ENCODE results near the gene CTAG1B. TPM values are rescaled to one million over a fixed set of nuclear protein-coding genes. Genes with fewer than 3 reads are reported as not detected.
"Not testable (repeated sequence)": the region's sequence is repeated elsewhere in the genome, so short reads cannot be mapped to it uniquely, and the experiment has no call there.

CTAG1B gene
- total and polyA plus RNA-seq, 12 donors: 0.57 TPM; not detected in 11

- TF ChIP-seq POLR2A (IDR thresholded peaks at IDR 0.05) (no peak), CTCF (IDR thresholded peaks at IDR 0.05) (no peak)
- Histone ChIP-seq H3K27ac (peak overlapping the region in 1 of 5 donors; percentile 5), H3K9me3 (replicated peaks in 1 of 3) (no peaks in the 10 kb centered on the region), H3K4me1 (replicated peaks in 1 of 2) (no peaks in the 10 kb centered on the region), H3K36me3 (replicated peaks in 1 of 2) (no peaks in the 10 kb centered on the region), H3K27me3 (peaks cover 5% of the 10 kb centered on the region), H3K4me3 (no peak overlapping the region)
- peak in 1 of 7 donors; percentile 3 for DNase-seq
- 41 to 68% (median 46%) methylated on average over 7 to 13 of the region's 13 CpGs for WGBS, 4 donors
- intact Hi-C loops (cut with DNase I): no loop called here
Observed at GRCh38 chrX:154650221-154650510, 31.1 kb upstream of the CTAG1B start.

GRCh38 chrX:154649503-154650220 is 30.6 kb upstream of the CTAG1B start:
- Histone ChIP-seq H3K4me1 (replicated peaks in 1 of 2) (no peaks in the 10 kb centered on the region), H3K4me3 (no peak overlapping the region), H3K9me3 (replicated peaks in 1 of 3) (no peaks in the 10 kb centered on the region), H3K27me3 (peaks cover 5% of the 10 kb centered on the region), H3K36me3 (replicated peaks in 1 of 2) (no peaks in the 10 kb centered on the region), H3K27ac (peak overlapping the region in 1 of 5 donors; percentile 5)
- intact Hi-C loops (cut with DNase I): no loop called here
- DNase-seq: peak in 2 of 7 donors; percentile 7 to 35
- 20 to 70% (median 57%) methylated on average over 1 to 23 of the region's 23 CpGs for WGBS, 4 donors
- TF ChIP-seq POLR2A (IDR thresholded peaks at IDR 0.05): no peak

GRCh38 chrX:154648931-154649330 is 29.8 kb upstream of the CTAG1B start:
- H3K27me3 ChIP-seq: peaks cover 5% of the 10 kb centered on the region
- 79 to 95% (median 83%) methylated on average over 12 to 15 of the region's 15 CpGs for WGBS, 4 donors
- no peak overlapping the region for H3K4me3 ChIP-seq
- no peaks in the 10 kb centered on the region for H3K4me1 ChIP-seq (replicated peaks in 1 of 2)
- intact Hi-C loops (cut with DNase I): no loop called here
- H3K9me3 ChIP-seq (replicated peaks in 1 of 3): no peaks in the 10 kb centered on the region
- no peak overlapping the region for H3K27ac ChIP-seq
- no peaks in the 10 kb centered on the region for H3K36me3 ChIP-seq (replicated peaks in 1 of 2)
- DNase-seq: no peak
- TF ChIP-seq CTCF (IDR thresholded peaks at IDR 0.05) (no peak), POLR2A (IDR thresholded peaks at IDR 0.05) (no peak)

- H3K36me3 ChIP-seq (replicated peaks in 1 of 2); H3K27me3 ChIP-seq; H3K27ac ChIP-seq; DNase-seq; H3K9me3 ChIP-seq (replicated peaks in 1 of 3); H3K4me1 ChIP-seq (replicated peaks in 1 of 2); intact Hi-C loops (cut with DNase I); H3K4me3 ChIP-seq: not testable (repeated sequence)
- WGBS, 4 donors: 80% methylated on average over 3 of the region's 24 CpGs; no CpG with 5 or more reads in 3 of the 4 donors
Observed at GRCh38 chrX:154645745-154646378, 26.8 kb upstream of the CTAG1B start.

- DNase-seq; H3K27ac ChIP-seq; H3K27me3 ChIP-seq; intact Hi-C loops (cut with DNase I); H3K9me3 ChIP-seq (replicated peaks in 1 of 3); H3K4me1 ChIP-seq (replicated peaks in 1 of 2); H3K4me3 ChIP-seq; H3K36me3 ChIP-seq (replicated peaks in 1 of 2): not testable (repeated sequence)
- WGBS, 4 donors: 44% methylated on average over 3 of the region's 31 CpGs; no CpG with 5 or more reads in 3 of the 4 donors
Observed at GRCh38 chrX:154643708-154644107, 24.6 kb upstream of the CTAG1B start.

GRCh38 chrX:154641740-154642139 is 22.7 kb upstream of the CTAG1B start:
- WGBS, 4 donors: no CpG with 5 or more reads among the region's 10 CpGs
- not testable (repeated sequence) for H3K4me3 ChIP-seq, DNase-seq

GRCh38 chrX:154633661-154634060 is 14.6 kb upstream of the CTAG1B start:
- no CpG with 5 or more reads among the region's 11 CpGs for WGBS, 4 donors
- H3K4me1 ChIP-seq (replicated peaks in 1 of 2); H3K4me3 ChIP-seq; H3K9me3 ChIP-seq (replicated peaks in 1 of 3); H3K27me3 ChIP-seq; DNase-seq; H3K27ac ChIP-seq; intact Hi-C loops (cut with DNase I); H3K36me3 ChIP-seq (replicated peaks in 1 of 2): not testable (repeated sequence)

More at GRCh38 chrX:154641740-154642139, 22.7 kb upstream of the CTAG1B start:
- H3K27ac ChIP-seq; H3K9me3 ChIP-seq (replicated peaks in 1 of 3); H3K27me3 ChIP-seq; H3K4me1 ChIP-seq (replicated peaks in 1 of 2); intact Hi-C loops (cut with DNase I); H3K36me3 ChIP-seq (replicated peaks in 1 of 2): not testable (repeated sequence)

GRCh38 chrX:154630949-154631348 is 11.9 kb upstream of the CTAG1B start:
- intact Hi-C loops (cut with DNase I); H3K4me1 ChIP-seq (replicated peaks in 1 of 2); H3K27ac ChIP-seq; H3K9me3 ChIP-seq (replicated peaks in 1 of 3); H3K27me3 ChIP-seq; H3K4me3 ChIP-seq; DNase-seq; H3K36me3 ChIP-seq (replicated peaks in 1 of 2): not testable (repeated sequence)
- WGBS, 4 donors: no CpG with 5 or more reads among the region's 11 CpGs

- H3K27ac ChIP-seq; intact Hi-C loops (cut with DNase I); H3K9me3 ChIP-seq (replicated peaks in 1 of 3); H3K36me3 ChIP-seq (replicated peaks in 1 of 2); H3K27me3 ChIP-seq; H3K4me1 ChIP-seq (replicated peaks in 1 of 2); H3K4me3 ChIP-seq; DNase-seq: not testable (repeated sequence)
- WGBS, 4 donors: no CpG with 5 or more reads among the region's 5 CpGs
Observed at GRCh38 chrX:154628960-154629359, 9.9 kb upstream of the CTAG1B start.
